HG03354 (cell line): ENCODE measurements around the gene CEACAM5.
"Not testable (repeated sequence)": the region's sequence is repeated elsewhere in the genome, so short reads cannot be mapped to it uniquely, and the experiment has no call there.

ENCODE experiments used
- ATAC-seq: cut with Tn5 transposase; IDR thresholded peaks from one replicate; pipeline ENCODE4 v1.9.1; 2021; ENCODE audit warnings: mild to moderate bottlenecking; ENCODE audit not compliant: unreplicated experiment, poor library complexity, severe bottlenecking

CEACAM5 gene

GRCh38 chr19:41699231-41699967, 9.0 kb upstream of the CEACAM5 start:
- ATAC-seq = no peak

GRCh38 chr19:41699968-41700323, 8.5 kb upstream of the CEACAM5 start:
- no peak for ATAC-seq

- ATAC-seq = no peak
Measured at GRCh38 chr19:41700381-41701195, 7.8 kb upstream of the CEACAM5 start.

- no peak for ATAC-seq
Measured at GRCh38 chr19:41701401-41702075, 6.9 kb upstream of the CEACAM5 start.

- no peak for ATAC-seq
Measured at GRCh38 chr19:41702171-41702651, 6.2 kb upstream of the CEACAM5 start.

- no peak for ATAC-seq
Measured at GRCh38 chr19:41703602-41704293, 4.7 kb upstream of the CEACAM5 start.

GRCh38 chr19:41705393-41706174, 2.8 kb upstream of the CEACAM5 start:
- ATAC-seq = no peak

- ATAC-seq = no peak
Measured at GRCh38 chr19:41706741-41707501, 1.5 kb upstream of the CEACAM5 start.

- no peak for ATAC-seq
Measured at GRCh38 chr19:41707502-41707812, 969 bp upstream of the CEACAM5 start.

- no peak for ATAC-seq
Measured at GRCh38 chr19:41707871-41708371, 505 bp upstream of the CEACAM5 start.

- not testable (repeated sequence) for ATAC-seq
Measured at GRCh38 chr19:41709516-41709915, 1.1 kb downstream of the CEACAM5 start.

GRCh38 chr19:41709951-41710645, 1.7 kb downstream of the CEACAM5 start:
- ATAC-seq = no peak

GRCh38 chr19:41711376-41712261, 3.2 kb downstream of the CEACAM5 start:
- ATAC-seq = no peak

- no peak for ATAC-seq
Measured at GRCh38 chr19:41714598-41714997, 6.2 kb downstream of the CEACAM5 start.

- no peak for ATAC-seq
Measured at GRCh38 chr19:41718761-41719160, 10.3 kb downstream of the CEACAM5 start.

- ATAC-seq = no peak
Measured at GRCh38 chr19:41720103-41720502, 11.7 kb downstream of the CEACAM5 start.

- ATAC-seq = no peak
Measured at GRCh38 chr19:41726493-41726892, 18.1 kb downstream of the CEACAM5 start.
